ENCODE measurements around the gene MRPS18A.

The MRPS18A gene

GRCh38 chr6:43687437-43688347 is at the start of gene MRPS18A:
Gene MRPS18A, minus strand, starts transcription at chr6:43687791. Its CDS starts 12 bp downstream, at chr6:43687779.
- peak; percentile 84 for DNase-seq

- DNase-seq, result no peak
These were observed 49.3 kb upstream of the MRPS18A start for GRCh38 chr6:43736844-43737243.

GRCh38 chr6:43736211-43736786 is 48.7 kb upstream of the MRPS18A start:
- DNase-seq, result no peak

DNA sequence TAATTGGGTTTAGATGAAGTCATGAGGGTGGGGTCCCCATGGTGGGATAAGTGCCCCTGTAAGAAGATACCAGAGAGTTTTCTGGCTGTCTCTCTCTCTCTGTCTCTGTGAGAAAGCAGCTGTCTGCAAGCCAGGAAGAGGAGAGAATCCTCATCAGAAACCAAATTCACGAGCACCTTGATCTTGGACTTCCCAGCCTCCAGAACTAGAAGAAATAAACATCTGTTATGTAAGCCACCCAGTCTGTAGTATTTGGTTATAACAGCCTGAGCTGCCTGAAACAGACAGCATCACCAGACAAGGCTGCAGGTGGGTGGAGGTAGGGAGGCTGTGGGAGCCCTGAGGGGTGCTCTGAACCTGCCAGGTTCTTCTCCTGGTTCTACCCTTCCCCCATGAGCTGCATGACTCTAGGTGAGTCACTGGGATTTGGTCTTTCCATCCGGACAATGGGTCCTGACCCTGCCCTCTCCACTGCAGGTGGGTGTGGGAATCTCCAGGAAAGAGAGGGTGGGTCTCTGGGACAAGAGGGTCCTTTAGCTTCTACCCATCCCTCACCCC is 48.1 kb upstream of the MRPS18A start:
- DNase-seq, result no peak

GRCh38 chr6:43734294-43734665 is 46.7 kb upstream of the MRPS18A start:
- no peak for DNase-seq

- DNase-seq, result no peak
These were observed 46.1 kb upstream of the MRPS18A start for GRCh38 chr6:43733471-43734293.

GRCh38 chr6:43730634-43731033 is 43.0 kb upstream of the MRPS18A start:
- no peak for DNase-seq

- no peak for DNase-seq
These were observed 41.9 kb upstream of the MRPS18A start for GRCh38 chr6:43729537-43729936.

DNA sequence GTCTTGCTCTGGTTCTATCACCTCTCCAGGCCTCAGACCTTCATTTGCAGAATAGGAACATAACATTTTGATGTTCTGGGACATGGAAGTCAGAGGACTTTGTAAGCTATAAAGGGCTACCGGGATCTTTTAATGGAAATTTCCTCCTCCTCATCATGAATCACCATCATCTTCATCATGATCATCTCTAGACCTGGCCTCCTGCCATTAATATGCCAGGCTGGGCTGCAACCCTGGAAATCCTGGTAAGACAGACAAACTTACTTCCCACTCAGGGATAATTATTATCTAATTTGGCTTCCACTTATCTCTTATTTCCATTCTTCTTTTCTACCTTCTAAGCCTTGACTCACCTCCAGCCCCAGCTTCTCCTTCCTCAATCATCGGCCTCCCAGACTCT is 41.0 kb upstream of the MRPS18A start:
- DNase-seq, result no peak

DNA sequence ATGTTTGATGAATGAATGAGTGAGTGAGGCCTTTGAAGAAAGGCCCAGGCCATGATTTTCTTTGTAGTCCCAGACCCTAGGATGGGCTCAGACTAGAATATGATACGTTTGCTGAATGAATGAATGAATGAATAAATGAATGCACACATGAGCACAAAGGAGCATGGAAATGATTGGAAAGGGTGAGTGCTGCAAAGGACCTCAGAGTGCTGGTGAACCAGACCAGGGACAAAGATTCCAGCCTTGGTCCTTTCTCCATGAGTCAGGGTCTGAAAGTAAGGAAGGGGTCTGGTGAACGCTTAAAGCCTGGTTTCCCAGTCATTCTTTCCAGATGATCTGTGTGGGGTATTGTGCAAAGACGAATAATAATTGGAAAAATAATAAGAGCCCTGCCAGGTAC is 40.0 kb upstream of the MRPS18A start:
- no peak for DNase-seq

- DNase-seq, result no peak
These were observed 38.3 kb upstream of the MRPS18A start for GRCh38 chr6:43725643-43726580.

GRCh38 chr6:43724914-43725642 is 37.5 kb upstream of the MRPS18A start:
- DNase-seq, result peak; percentile 95

GRCh38 chr6:43724354-43724753 is 36.8 kb upstream of the MRPS18A start:
- no peak for DNase-seq

DNA sequence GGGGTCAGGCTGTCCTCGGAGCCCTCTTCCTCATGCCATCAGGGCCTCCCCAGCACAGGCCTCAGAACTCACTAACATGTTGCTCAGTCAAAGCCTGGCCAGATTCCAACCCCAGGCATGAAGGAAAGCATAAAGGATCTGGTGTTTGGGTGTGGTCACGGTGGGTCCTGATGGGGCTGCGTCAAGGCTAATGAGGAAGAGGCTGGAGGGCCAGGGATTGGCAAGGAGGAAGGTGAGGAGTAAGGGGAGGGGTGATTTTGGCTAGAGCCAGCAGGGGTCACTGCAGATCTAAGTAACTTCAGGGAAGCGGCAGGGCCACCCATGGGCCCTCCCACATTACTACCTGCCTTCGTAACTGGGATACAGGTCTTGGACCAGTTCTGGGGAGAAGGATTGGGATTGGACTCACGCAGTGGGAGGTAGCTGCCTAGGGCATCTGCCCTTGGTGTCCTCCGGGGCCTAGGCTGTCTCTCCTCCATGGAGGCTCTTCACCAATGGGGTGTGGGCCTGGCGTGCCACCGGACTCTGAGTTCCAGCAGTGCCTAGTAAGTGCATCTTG is 36.2 kb upstream of the MRPS18A start:
- DNase-seq, result peak; percentile 77

- DNase-seq, result no peak
These were observed 35.4 kb upstream of the MRPS18A start for GRCh38 chr6:43722920-43723545.

- DNase-seq, result no peak
These were observed 33.4 kb upstream of the MRPS18A start for GRCh38 chr6:43720999-43721398.

DNA sequence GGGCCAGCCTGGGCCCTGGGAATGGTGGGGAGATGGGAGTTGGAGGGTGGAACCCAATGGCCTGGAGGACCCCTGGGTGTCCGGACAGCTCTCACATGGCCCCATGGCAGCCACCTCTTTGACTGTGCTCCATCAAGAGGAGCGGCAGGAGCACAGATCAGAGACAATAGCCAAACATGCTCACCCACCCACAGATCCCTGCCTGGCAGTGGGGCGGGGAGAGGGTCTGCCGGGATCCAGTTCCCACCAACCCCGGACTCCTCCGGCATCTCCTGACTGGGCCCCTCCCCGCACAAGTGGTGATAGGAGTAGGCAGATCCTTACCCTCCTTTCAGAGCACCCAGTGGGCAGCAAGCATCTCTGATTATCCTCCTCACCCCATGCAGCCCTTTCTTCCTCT is 31.9 kb upstream of the MRPS18A start:
- DNase-seq, result no peak

GRCh38 chr6:43718387-43719105 is 31.0 kb upstream of the MRPS18A start:
- DNase-seq, result no peak

- DNase-seq, result no peak
These were observed 30.2 kb upstream of the MRPS18A start for GRCh38 chr6:43717822-43718221.

GRCh38 chr6:43717389-43717788 is 29.8 kb upstream of the MRPS18A start:
- DNase-seq, result no peak
